Amniotic epithelial cell (primary cell): ENCODE data around the gene NRROS.
"Not testable (repeated sequence)": the region's sequence is repeated elsewhere in the genome, so short reads cannot be mapped to it uniquely, and the experiment has no call there.

Experiments
- DNase-seq: peaks from one replicate; pipeline ENCODE4 v3.0.0-alpha.2; 2010; ENCODE audit warnings: low read depth

Gene NRROS

GRCh38 chr3:196639483-196640296 lies at the start of gene NRROS:
TSS of gene NRROS (plus strand) at chr3:196639694. CDS start at chr3:196654540, 14,846 bp downstream.
- peak; percentile 42 for DNase-seq

- no peak for DNase-seq
Measured at GRCh38 chr3:196590279-196590678, 49.2 kb upstream of the NRROS start.

- no peak for DNase-seq
Measured at GRCh38 chr3:196596355-196596754, 43.1 kb upstream of the NRROS start.

GRCh38 chr3:196597971-196598733 lies 41.3 kb upstream of the NRROS start:
- not testable (repeated sequence) for DNase-seq

DNA sequence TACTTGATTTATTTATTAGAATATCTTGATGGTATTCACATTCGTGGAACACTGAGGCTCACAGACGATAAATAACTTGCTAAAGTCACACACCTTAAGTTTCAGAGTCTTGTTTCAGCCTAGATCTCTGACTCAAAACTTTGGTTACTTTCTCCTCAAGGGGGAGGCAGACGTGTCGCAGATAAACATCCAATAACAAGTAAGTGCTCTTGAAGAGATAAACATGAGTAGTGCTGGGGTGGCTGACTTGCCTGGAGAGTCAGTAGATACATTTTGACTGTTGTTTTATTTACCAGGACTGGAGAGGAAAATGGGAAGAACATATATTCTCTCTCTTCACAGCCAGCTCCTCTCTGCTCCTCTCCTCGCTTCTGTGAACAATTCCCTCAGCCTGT lies 39.8 kb upstream of the NRROS start:
- DNase-seq: peak; percentile 42

GRCh38 chr3:196600359-196600758 lies 39.1 kb upstream of the NRROS start:
- no peak for DNase-seq

DNA sequence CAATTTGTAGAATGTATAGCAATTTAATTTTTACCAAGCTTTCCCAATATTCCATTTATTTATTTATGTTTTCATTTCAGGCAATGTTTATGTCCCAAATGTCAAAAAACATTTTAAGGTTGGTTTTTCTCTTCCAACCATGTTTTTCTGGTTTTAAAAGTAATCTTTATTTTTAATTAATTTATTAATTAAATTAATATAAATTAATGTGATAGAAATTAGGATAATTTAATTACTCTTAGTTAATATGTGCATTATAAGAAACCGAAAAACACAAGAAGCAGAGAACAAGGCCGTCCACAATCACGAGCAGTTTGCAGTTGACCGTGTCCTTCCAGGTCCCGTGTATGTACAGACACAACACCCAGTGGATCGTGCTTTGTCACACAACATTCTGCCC lies 36.8 kb upstream of the NRROS start:
- no peak for DNase-seq

GRCh38 chr3:196603683-196604082 lies 35.8 kb upstream of the NRROS start:
- DNase-seq: no peak

DNA sequence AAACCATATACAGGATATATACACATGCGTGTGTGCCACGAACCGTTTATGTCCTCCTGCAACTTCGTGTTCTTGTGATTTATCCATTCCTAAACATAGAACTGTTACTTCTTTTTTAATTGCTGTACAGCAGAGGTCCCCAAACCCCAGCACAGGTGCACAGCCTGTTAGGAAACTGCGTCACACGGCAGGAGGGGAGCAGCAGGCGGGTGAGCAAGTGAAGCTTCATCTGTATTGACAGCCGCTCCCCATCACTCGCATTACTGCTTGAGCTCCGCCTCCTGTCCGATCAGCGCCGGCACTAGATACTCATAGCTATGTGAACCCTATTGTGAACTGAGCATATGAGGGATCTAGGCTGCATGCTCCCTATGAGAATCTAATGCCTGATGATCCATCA lies 34.9 kb upstream of the NRROS start:
- no peak for DNase-seq

DNA sequence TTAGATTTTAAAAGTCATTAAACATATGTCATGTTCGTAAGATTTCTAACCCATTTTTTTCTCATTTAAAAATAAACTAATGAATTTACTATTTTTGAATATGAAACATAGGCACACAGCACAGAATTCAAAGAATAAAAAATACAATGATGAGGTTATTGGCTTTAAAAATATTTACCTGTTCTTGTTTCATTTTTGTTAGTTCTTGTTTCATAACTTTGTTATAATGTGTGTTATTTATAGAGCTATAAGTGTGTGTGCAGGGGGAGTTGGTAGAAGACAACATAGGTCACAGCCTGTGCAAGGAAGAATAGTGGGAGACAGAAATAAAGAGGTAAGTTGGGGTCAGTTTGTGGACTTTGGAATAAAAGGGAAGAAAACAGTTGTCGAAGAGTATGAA lies 30.8 kb upstream of the NRROS start:
- no peak for DNase-seq

DNA sequence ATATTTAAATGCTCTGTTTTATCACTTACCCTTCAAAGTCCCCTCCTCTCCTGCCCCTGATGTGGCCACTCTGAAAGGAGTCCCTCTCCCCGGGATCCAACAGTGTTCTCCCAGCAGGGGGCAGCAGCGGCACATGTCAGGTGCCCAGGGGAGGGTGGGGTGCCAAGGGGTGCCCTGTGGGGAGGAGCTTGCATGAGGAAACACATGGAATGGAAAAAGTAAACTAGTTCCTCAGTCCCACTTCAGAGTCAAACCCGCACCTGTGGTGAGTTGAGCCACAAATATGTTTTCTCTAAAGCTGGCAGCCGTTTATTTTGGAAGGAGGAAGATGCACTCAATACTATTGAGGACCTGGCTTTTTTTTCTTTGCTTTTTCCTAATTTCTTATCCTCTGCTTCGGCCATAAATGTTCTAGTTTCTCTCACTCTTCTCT lies 30.1 kb upstream of the NRROS start:
- DNase-seq: peak; percentile 68

GRCh38 chr3:196609805-196610515 lies 29.5 kb upstream of the NRROS start:
- DNase-seq: no peak

GRCh38 chr3:196611761-196612483 lies 27.6 kb upstream of the NRROS start:
- DNase-seq: no peak

DNA sequence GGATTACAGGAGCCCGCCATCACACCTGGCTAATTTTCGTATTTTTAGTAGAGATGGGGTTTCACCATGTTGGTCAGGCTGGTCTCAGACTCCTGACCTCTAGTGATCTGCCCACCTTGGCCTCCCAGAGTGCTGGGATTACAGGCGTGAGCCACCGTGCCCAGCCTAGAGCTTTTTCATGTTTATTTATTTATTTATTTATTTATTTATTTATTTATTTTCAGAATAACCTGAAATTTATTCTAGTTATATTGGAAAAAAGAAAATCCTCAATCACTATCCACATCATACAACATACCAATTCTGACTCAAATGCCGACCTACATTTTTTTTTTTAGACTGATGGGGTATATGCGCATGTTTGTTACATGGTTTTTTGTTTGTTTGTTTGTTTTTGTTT lies 24.3 kb upstream of the NRROS start:
- not testable (repeated sequence) for DNase-seq

GRCh38 chr3:196617256-196617655 lies 22.2 kb upstream of the NRROS start:
- no peak for DNase-seq

GRCh38 chr3:196619223-196619622 lies 20.3 kb upstream of the NRROS start:
- DNase-seq: no peak

DNA sequence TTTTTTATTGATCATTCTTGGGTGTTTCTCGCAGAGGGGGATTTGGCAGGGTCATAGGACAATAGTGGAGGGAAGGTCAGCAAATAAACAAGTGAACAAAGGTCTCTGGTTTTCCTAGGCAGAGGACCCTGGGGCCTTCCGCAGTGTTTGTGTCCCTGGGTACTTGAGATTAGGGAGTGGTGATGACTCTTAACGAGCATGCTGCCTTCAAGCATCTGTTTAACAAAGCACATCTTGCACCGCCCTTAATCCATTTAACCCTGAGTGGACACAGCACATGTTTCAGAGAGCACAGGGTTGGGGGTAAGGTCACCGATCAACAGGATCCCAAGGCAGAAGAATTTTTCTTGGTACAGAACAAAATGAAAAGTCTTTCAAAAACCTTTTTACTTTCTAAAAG lies 19.9 kb upstream of the NRROS start:
- not testable (repeated sequence) for DNase-seq

- peak; percentile 44 for DNase-seq
Measured at GRCh38 chr3:196620161-196620604, 19.3 kb upstream of the NRROS start.

- no peak for DNase-seq
Measured at GRCh38 chr3:196620684-196621083, 18.8 kb upstream of the NRROS start.

- DNase-seq: no peak
Measured at GRCh38 chr3:196621611-196622010, 17.9 kb upstream of the NRROS start.

- no peak for DNase-seq
Measured at GRCh38 chr3:196624067-196624790, 15.3 kb upstream of the NRROS start.
